ENCODE measurements around the gene SERPIND1.

DNA sequence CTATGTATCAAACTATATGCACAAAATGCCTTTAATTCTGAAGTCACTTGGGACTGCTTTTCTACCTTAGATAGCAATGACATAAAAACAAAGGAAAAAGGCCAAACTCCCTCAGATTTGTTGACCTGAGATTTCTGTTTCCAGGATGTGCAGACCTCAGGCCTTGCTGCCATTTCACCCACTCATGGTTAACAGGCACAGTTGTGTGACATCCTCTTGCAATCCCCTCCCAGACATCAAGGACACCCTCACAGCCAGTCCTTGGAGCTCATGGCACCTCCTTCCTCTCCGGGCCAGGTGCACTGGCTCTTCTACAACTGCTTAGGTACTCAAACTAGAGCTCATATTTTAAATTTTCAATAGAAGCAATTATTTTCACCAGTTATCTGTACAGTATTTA is 37.3 kb downstream of the SERPIND1 start:
- TF ChIP-seq, protein P1, sequence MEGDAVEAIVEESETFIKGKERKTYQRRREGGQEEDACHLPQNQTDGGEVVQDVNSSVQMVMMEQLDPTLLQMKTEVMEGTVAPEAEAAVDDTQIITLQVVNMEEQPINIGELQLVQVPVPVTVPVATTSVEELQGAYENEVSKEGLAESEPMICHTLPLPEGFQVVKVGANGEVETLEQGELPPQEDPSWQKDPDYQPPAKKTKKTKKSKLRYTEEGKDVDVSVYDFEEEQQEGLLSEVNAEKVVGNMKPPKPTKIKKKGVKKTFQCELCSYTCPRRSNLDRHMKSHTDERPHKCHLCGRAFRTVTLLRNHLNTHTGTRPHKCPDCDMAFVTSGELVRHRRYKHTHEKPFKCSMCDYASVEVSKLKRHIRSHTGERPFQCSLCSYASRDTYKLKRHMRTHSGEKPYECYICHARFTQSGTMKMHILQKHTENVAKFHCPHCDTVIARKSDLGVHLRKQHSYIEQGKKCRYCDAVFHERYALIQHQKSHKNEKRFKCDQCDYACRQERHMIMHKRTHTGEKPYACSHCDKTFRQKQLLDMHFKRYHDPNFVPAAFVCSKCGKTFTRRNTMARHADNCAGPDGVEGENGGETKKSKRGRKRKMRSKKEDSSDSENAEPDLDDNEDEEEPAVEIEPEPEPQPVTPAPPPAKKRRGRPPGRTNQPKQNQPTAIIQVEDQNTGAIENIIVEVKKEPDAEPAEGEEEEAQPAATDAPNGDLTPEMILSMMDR (IDR thresholded peaks at IDR 0.05 in 8 of 11, conservative IDR thresholded peaks at IDR 0.05 in 3 of 11), result no peak
- TF ChIP-seq POLR2AphosphoS5 (IDR thresholded peaks at IDR 0.05), result no peak
